ENCODE results near the gene C3. TPM values are rescaled to one million over a fixed set of nuclear protein-coding genes. Genes with fewer than 3 reads are reported as not detected.

The C3 gene
- total RNA-seq, 4 donors from 2014 or later: 89.1 to 548 (median 264) TPM

- Histone ChIP-seq H3K36me3 (no peaks in the 10 kb centered on the region), H3K27me3 (no peaks in the 10 kb centered on the region)
These were observed 2.9 kb downstream of the C3 start for GRCh38 chr19:6717441-6717971.

DNA sequence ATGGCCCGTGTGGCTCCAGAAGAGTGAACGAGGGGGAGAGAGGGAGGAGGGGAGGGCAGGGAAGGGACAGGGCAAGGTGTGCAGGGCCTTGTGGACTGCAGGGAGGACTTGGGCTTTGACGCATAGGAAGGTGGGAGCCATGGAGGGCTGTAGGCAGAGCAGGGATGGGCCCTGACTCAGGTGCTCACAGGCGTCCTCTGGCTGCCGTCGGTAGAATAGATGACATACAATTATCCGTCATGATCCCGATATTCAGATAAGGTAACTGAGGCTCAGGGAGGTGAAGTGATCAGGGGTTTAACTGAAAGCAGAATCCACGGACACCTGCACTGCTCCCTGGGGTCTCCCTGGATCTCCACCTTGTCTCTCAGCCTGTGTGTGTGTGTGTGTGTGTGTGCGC lies 3.4 kb downstream of the C3 start:
- TF ChIP-seq CTCF (IDR thresholded peaks at IDR 0.05) (no peak), POLR2A (IDR thresholded peaks at IDR 0.05) (no peak)
- no peak overlapping the region for H3K27ac ChIP-seq
- no peak overlapping the region for H3K4me3 ChIP-seq
- no peaks in the 10 kb centered on the region for H3K9me3 ChIP-seq
- no peak for DNase-seq
- no peaks in the 10 kb centered on the region for H3K27me3 ChIP-seq
- H3K36me3 ChIP-seq: no peaks in the 10 kb centered on the region
- no peaks in the 10 kb centered on the region for H3K4me1 ChIP-seq

More at GRCh38 chr19:6717441-6717971, 2.9 kb downstream of the C3 start:
- TF ChIP-seq CTCF (IDR thresholded peaks at IDR 0.05) (no peak), POLR2A (IDR thresholded peaks at IDR 0.05) (no peak)
- Histone ChIP-seq H3K4me1 (no peaks in the 10 kb centered on the region), H3K4me3 (no peak overlapping the region), H3K27ac (no peak overlapping the region), H3K9me3 (no peaks in the 10 kb centered on the region)
- DNase-seq: no peak

- no peaks in the 10 kb centered on the region for H3K4me1 ChIP-seq
- no peak for DNase-seq
- no peaks in the 10 kb centered on the region for H3K9me3 ChIP-seq
- no peaks in the 10 kb centered on the region for H3K27me3 ChIP-seq
- no peaks in the 10 kb centered on the region for H3K36me3 ChIP-seq
- H3K27ac ChIP-seq: no peak overlapping the region
- TF ChIP-seq POLR2A (IDR thresholded peaks at IDR 0.05) (no peak), CTCF (IDR thresholded peaks at IDR 0.05) (no peak)
- H3K4me3 ChIP-seq: no peak overlapping the region
These were observed 3.9 kb downstream of the C3 start for GRCh38 chr19:6716610-6716970.

- Histone ChIP-seq H3K9me3 (no peaks in the 10 kb centered on the region), H3K4me1 (no peaks in the 10 kb centered on the region), H3K27ac (no peak overlapping the region), H3K27me3 (no peaks in the 10 kb centered on the region), H3K4me3 (no peak overlapping the region), H3K36me3 (no peaks in the 10 kb centered on the region)
- TF ChIP-seq POLR2A (IDR thresholded peaks at IDR 0.05) (no peak), CTCF (IDR thresholded peaks at IDR 0.05) (no peak)
- no peak for DNase-seq
These were observed 5.5 kb downstream of the C3 start for GRCh38 chr19:6714749-6715555.

DNA sequence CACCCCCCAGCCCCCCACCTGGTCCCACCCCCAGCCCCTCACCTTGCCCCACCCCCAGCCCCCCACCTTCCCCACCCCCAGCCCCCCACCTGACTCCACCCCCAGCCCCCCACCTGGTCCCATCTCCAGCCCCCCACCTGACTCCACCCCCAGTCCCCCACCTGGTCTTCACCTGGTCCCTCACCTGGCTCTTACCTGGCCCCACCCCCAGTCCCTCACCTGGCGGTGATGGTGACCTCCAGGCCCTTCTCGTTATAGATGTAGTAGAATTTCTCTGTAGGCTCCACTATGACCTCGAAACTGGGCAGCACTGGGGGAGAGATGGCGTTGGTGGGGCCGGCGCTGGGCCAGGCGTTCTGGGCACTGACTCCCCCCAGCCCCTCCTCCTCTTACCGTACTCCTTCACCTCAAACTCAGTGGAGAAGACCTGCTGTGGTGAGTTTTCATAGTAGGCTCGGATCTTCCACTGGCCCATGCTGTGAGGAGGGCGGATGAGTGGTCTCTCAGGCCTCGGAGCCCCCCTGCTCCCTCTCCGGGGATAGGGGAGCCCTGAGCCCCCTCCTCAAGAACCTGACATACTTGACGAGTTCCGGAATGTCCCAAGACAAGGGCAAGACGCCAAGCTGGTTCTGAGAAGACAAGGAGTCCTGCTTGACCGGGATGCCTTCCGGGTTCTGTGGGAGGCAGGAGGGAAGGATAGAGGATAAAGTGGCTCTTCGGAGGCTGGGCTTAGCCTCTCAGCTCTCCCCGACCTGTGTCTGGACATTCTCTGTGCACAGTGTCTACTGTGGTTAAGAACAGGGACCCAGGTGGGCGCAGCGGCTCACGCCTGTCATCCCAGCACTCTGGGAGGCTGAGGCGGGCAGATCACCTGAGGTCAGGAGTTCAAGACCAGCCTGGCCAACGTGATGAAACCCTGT lies 6.4 kb downstream of the C3 start:
- no peak overlapping the region for H3K4me3 ChIP-seq
- no peaks in the 10 kb centered on the region for H3K27me3 ChIP-seq
- TF ChIP-seq POLR2A (IDR thresholded peaks at IDR 0.05) (no peak), CTCF (IDR thresholded peaks at IDR 0.05) (no peak)
- DNase-seq: no peak
- no peaks in the 10 kb centered on the region for H3K4me1 ChIP-seq
- no peaks in the 10 kb centered on the region for H3K9me3 ChIP-seq
- no peaks in the 10 kb centered on the region for H3K36me3 ChIP-seq
- no peak overlapping the region for H3K27ac ChIP-seq

Data from Peyer's patch (tissue), 4 donors.